Stimulated activated CD8-positive, alpha-beta memory T cell treated with anti-CD3 and anti-CD28 coated beads, Interleukin-4, amount 100 ng/mL, for 1 hour (primary cell): ENCODE measurements around the gene ALOXE3.

ENCODE experiments used
- DNase-seq, 2 donors: peaks; one replicate each; pipeline ENCODE4 v3.0.0-alpha.2; 2020; ENCODE audit warnings: low read depth in 2 of 2, low spot score in 1 of 2

The ALOXE3 gene

DNA sequence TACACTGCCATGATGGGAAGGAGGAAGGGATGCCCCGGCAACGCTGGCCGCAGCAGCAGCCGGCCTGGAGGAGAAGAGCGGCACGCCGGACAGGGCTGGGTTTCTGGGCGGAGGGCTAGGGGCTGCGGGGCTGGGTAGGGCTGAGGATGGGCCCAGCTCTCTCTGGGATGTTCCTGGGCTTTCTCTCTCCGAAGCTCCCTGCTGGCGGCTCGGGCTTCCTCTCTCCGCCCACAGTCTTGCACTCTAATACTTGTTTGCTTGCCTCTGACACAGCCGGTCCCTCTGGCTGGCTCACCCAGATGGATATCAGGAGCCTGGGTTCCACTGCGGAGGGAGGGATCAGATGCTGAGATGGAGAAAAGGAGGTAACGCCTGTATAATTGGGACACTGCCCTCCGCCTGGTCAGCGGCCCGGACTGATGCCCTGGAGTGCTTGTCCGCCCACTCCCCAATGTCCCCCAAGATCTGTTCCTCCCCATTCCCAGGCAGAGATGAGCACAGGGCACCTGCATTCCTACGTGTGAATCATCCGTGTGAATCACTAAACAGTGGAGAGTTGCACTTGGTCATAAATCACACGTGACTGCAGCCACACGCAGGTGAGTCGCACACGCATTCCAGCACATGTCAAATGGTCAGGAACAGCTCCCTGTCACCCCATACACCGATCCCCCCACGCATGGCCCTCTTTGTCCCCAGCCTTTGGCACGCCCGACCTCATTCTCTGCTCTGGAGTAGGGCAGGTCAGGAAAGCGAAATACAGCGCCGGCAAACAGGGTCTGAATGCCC, at the start of gene ALOXE3:
Gene ALOXE3 (minus strand): TSS at position 535 of the 789 bp plus-strand sequence. CDS start 524 bp downstream, at position 11.
- DNase-seq, result no peak

DNA sequence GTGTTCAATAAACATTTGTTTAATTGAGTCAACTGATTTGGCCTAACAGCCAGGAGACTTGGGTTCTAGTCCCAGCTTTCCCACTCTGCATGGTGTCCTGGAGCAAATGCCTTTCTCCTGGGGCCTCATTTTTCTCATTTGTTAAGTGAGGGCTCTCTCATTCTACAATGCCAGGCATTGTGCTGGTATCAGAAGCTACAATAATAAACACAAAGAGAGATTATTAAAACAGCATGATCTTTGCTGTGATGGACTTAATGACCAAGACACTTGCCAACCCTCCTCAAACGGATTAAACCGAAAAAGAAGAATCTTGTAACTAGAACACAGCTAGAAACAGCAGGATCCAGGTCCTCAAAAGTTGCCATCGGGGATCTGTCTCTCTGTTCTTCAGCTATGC, 49.2 kb upstream of the ALOXE3 start:
- no peak for DNase-seq

GRCh38 chr17:8166731-8167130, 48.4 kb upstream of the ALOXE3 start:
- DNase-seq, result no peak

DNA sequence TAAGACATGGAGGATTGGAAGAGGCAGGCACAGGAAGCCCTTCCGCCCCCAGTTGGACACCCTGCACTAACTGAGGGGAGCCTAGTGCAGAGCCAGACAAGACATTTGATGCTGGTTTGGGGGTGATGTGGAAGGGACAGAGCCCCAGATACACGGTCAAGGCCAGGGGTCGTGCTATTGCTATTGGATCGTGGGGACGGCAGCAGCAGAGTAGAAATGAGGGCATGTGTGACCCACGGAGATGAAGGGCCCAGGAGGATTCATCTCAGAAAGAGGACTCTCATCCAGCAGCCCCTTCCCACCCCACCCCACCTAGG, 46.5 kb upstream of the ALOXE3 start:
- DNase-seq, result no peak

- no peak for DNase-seq
Observed at GRCh38 chr17:8163978-8164814, 45.9 kb upstream of the ALOXE3 start.

DNA sequence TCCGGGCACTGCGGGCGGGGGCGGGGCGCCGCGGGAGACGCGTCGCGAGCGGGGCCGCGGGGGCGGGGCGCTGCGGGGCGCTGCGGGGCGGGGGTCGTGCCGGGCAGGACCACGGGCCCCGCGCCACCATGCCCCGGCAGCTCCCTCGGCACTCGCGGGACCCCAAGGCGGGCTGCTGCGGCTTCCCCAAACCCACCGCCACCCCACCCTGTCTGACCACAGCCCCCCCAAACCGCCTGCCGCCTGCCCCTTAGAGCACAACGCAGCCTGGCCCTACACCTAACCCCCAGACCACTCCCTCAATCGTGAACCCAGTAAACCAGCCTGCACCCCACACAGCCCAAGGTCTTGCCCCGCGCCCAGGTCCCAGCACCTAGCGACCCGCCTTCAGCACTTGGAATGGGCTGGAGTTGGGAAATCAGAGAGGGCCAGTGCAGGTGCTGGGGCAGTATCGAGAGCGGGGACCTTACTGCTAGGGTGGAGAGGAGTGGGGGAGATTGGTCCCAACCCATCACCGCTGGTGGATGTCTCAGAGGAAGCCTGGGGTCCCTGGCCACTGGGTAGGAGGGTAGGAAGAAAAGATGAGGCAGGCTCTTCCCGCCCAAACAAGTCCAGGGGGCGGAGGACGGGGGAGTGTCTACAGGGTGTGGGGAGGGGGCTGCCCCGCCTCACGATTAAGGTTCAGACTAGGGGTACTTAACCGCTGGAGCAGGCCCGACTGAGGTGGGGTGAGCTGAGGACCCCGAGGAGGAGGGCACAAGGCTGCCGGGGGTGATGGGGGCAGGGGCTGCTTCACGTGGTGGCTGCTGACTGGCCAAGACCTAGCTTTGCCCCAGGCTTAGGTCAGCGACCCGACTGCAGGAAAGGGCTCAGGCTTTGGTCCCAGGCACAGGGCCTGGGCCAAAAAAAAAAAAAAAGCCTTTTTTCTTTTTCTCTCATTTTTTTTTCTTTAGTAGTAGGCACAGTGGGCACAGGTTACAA, 45.0 kb upstream of the ALOXE3 start:
- DNase-seq, result no peak

GRCh38 chr17:8162233-8162996, 44.1 kb upstream of the ALOXE3 start, which contains the start of gene VAMP2:
VAMP2 (minus strand) TSS chr17:8162948; CDS start chr17:8162879, 69 bp downstream.
- DNase-seq, result peak; percentile 53 to 67

DNA sequence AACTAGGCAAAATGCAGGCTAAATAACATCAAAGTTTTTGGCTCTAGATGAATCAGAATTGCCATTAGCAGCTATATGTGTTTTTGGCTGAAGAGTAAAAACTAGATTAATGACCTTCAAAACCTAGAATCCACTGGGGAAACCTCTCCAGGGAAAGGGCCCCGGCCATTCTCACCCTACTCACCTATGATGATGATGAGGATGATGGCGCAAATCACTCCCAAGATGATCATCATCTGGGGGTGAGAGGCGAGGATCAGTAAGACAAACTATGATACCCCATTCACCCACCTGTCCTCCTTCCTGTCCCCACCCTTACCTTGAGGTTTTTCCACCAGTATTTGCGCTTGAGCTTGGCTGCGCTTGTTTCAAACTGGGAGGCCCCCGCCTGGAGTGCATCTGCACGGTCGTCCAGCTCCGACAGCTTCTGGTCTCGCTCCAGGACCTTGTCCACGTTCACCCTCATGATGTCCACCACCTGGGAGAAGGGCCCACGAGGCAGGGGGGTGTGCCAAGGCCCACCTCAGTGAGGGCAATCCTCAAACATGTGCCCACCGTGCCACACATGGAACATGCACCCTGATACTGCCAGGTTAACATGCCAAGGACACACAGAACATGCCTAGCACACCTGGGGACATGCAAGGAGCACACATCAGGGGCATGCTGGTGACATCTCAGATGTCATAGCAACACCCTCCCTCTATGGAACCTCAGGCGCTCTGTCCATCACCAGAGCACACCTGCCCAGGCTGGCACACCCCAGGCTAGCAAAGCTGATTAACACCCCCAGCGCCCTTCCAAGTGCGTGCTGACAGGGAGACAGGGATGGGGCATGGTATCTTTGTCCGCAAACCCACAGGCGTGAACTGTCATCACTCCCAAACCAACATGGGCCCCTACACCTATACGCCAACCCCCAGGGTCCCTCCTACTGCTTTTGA, 43.2 kb upstream of the ALOXE3 start:
- DNase-seq, result no peak

GRCh38 chr17:8160741-8161221, 42.5 kb upstream of the ALOXE3 start:
- no peak for DNase-seq

GRCh38 chr17:8160224-8160577, 41.9 kb upstream of the ALOXE3 start:
- DNase-seq, result no peak

GRCh38 chr17:8159459-8160223, 41.3 kb upstream of the ALOXE3 start:
- DNase-seq, result no peak

DNA sequence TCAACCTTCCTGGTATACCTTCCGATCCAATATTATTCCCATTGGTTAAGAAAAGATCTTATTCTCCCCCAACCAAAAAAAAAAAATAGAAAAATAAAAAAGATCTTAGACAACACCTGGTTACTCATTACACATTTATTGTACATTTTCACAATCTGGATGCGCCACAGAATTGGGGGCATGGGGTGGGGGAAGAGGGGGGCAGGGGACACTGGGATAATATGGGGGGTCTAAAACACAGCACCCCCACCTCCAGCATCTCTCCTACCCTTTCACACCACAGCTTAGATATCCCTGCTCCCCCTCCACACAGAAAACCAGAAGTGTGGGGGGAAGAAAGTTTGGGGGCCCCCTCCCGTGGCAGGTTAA, 40.7 kb upstream of the ALOXE3 start:
- no peak for DNase-seq

- peak; percentile 70 to 78 for DNase-seq
Observed at GRCh38 chr17:8158267-8159031, 40.1 kb upstream of the ALOXE3 start.

GRCh38 chr17:8156246-8156992, 38.1 kb upstream of the ALOXE3 start:
- peak; percentile 100 for DNase-seq

DNA sequence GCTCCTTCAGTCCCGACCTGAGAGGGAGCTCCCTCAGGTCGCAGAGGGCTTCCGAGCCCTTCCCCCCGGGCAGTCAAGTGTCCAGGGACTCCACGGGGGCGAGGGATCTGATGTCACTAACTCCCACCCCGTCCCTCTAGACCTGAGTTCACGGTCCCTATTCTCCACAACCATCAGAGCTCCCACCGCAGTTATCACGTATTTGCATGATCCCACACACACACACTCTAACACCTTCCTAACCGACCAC, 37.6 kb upstream of the ALOXE3 start:
- DNase-seq, result no peak

DNA sequence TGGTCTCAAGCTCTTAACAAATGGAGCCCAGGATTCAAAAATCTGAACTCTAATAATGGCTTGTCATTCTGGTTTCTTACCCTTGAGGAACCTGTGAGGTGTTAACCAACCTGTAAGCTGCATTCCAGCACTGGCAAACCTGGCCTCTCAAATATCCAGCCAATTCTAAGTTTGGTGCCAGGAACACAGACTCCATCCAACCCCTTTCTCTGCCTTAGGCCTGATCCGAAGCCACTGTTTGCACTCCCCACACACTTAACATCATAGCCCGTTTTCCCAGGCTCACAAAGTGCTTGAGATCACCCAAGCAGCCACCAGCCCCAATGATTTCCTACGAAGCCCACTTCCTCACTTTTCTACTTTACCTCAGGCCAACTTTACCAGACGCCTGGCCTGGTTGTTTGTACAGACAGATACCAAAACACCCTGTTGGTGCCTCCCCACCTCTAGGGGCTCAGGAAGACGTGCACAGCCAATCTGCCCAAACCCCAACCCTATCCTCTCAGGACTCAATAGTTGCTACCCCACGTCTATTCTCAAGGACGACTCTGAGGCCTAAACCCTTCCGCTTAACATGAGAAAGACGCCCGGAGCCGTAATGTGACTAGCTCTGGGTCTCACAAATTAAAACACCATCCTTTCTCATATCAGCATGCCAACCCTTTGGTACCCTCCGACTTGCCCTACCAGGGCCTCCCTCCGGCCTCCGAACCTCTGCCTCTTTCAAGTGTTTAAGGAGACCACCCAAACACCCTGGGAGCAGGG, 37.1 kb upstream of the ALOXE3 start:
- DNase-seq, result no peak
